Epithelial cell of esophagus (primary cell): Measurements from ENCODE around the gene RNF208.

Source experiments
- DNase-seq: peaks from one replicate; pipeline ENCODE4 v3.0.0; 2010; ENCODE audit warnings: low read depth
- H3K4me3 ChIP-seq: 2 replicates; pipeline ENCODE4 v1.5.1; 2011; ENCODE audit warnings: mild to moderate bottlenecking, low read length, control low read depth
- TF ChIP-seq, protein P1 (sequence below): IDR thresholded peaks from 2 replicates; pipeline ENCODE4 v1.5.1; 2011; ENCODE audit warnings: low read depth, mild to moderate bottlenecking, low read length, control low read depth, inconsistent platforms; ENCODE audit not compliant: insufficient read depth; ENCODE audit errors: missing control alignments

Gene RNF208

DNA sequence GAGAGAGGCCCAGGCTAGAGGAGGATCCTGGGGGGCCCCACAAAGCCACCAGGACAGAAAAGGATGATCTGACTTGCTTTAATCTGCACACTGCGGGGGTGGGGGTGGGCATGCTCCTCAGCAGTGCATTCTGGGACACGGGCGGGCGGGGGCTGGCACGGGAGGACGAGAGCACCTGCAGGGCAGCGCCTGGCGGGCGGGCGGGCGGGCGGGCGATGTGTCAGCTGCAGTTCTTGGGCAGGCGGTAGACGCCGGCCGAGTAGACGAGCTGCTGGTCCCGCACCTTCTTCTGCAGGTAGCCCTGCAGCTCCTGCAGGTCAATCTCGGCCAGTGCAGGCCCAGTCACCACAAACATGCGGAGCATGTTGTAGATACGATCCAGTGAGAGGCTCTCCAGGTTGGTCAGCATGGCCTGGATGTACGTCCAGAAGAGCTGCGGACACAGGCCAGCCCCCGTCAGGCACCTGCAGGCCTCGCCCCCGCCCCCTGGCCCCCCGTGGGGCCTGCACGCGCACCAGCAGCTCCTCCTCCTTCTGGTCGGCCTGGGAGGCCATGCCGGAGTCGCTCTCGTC, 47.2 kb downstream of the RNF208 start:
- H3K4me3 ChIP-seq = no peak overlapping the region
- TF ChIP-seq, protein P1, sequence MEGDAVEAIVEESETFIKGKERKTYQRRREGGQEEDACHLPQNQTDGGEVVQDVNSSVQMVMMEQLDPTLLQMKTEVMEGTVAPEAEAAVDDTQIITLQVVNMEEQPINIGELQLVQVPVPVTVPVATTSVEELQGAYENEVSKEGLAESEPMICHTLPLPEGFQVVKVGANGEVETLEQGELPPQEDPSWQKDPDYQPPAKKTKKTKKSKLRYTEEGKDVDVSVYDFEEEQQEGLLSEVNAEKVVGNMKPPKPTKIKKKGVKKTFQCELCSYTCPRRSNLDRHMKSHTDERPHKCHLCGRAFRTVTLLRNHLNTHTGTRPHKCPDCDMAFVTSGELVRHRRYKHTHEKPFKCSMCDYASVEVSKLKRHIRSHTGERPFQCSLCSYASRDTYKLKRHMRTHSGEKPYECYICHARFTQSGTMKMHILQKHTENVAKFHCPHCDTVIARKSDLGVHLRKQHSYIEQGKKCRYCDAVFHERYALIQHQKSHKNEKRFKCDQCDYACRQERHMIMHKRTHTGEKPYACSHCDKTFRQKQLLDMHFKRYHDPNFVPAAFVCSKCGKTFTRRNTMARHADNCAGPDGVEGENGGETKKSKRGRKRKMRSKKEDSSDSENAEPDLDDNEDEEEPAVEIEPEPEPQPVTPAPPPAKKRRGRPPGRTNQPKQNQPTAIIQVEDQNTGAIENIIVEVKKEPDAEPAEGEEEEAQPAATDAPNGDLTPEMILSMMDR = no peak
- DNase-seq = no peak

DNA sequence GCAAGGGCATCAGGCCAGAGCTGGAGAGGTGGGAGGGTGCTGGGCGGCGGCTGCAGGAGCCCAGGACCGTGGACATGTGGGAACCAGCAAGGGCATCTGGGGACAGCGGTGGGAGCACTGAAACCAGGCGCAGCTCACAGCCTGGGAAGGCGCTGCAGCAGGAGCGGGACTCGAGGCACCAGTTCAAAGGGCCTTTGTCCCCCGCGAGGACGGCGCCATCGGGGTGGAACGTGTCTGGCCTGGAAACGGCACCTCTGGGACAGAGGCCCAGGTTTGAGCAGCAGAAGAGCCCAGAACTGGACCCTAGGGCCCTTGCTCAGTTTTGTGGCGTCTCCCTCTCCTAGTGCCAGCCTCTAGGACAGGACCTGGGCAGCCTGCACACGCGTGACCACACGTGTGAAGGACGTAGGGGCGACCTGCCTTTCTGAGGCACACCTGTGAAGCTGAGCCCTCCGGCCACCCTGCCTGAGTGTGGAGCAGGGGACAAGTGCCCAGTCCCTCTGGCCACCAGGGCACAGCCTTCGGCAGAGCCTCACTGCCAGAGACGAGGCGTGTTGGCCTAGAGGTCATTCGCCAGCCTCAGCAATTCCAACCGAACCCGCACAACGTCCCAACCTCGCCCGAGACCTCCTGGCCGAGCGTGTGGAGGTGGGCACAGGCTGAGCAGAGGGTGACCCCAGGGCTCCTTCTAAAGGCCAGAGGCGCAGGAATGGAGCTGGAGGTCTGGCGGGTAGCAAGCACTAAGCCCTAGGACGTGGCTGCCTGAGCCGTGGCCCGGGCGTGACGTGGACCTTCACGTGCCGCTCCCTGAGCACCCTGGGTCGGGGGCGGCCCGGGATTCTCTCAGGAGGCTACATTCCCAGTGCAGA, 48.0 kb downstream of the RNF208 start:
- TF ChIP-seq, protein P1 = no peak
- no peak overlapping the region for H3K4me3 ChIP-seq
- DNase-seq = no peak

DNA sequence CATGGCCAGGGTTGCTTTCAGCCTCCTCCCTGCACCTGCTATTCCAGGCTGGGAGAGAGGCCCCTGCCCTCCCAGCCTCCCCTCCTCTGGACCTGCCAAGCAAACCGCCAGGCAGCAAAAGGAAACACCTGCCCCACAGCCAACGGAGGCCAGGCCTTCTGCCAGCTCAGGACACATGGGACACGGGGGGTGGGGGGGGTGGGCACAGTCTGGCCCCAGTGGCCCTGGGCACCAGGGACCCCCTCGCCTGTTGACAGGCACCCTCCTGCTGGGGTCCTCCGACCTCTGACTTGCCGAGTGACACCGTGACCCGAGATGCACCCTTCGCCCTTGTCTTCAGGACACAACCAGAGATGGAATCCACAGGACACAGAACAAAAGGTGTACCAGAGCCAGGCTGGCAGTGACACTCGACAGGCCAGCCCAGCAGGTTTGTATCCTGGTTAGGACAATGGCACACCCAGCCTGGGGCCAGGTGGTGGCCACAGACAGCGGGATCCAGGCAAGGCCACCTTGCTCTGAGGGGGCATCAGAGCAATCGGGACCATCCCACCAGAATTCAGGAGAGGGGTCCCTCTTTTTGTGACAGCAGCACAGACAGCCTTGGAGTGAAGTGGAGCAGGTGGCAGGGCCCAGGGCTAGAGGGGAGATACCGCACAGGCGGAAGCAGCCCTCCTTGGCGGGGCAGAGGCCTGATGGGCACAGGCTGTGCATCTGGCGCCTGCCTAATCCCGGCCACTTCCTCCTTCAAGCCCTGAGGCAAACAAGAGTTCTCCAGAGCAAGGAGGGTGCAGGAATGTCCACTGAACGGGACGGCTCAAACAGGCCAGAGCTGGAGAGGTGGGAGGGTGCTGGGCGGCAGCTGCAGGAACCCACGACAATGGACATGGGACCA, 48.9 kb downstream of the RNF208 start:
- DNase-seq = no peak
- TF ChIP-seq, protein P1 = no peak
- no peak overlapping the region for H3K4me3 ChIP-seq

DNA sequence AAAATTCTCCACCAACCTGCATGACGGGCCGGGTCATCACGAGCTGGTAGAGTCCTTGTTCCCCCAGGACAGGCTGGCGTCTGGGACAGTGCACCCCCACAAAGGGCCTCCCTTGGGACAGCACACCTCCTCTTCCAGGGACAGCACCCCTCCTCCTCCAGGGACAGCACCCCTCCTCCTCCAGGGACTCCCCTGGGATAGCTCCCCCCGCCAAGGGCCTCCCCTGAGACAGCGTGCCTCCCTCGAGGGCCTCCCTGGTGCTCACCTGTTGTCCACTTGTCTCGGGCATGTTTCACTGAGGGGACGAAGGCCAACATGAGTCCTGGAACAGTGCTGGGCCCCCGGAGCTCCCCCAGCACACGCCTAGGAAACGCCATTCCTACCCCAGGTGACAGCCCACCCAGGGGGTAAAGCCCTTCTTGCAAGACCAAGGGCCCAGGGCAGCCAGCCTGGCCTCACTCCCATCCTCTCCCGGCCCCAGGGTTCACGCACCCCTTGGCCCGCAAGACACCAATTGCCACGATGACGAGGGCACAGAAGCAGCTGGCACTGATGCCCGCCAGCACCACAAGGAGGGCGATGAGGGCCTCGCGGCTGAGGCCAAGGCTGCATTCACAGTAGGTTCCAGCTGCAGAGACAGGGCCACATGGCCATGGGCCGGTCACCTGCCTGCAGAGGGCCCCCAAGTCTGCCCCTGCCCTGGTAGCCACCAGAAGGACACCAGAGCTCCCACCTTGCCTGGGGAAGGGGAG, 50.7 kb downstream of the RNF208 start:
- no peak overlapping the region for H3K4me3 ChIP-seq
- TF ChIP-seq, protein P1 = no peak
- DNase-seq = no peak

DNA sequence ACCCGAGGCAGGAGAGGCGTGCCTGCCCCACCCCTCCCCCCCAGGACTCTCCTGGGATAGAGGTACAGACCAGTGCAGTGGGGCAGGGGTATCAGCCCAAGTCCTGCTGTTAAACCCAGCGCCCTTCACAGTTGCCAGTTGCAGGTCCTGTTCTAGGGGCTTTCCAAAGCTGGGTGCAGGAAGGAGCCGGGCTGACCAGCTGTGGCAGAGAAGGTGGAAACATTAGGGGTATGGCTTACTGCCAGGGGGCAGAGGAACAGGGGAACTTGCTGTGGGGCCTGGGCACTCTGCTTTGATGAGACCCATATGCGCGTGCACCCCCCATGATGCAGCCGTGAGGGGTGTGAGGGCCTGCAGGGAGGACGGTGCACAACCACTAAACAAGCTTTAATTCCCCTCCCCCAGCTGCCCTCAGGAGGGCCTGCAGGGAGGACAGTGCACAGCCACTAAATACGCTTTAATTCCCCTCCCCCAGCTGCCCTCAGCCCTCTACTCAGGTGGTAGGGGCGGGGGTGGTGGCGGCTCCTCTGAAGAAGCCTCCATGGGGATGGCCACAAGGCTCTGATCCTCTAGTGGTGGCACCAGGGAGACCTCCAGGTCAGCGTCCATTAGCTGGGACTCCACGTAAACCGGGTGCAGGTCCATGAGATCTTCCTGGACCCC, 51.4 kb downstream of the RNF208 start:
- DNase-seq = no peak
- TF ChIP-seq, protein P1 = no peak
- no peak overlapping the region for H3K4me3 ChIP-seq
